NCI-H128 (cell line): ENCODE data around the gene CACNA2D2.

Source experiments
- DNase-seq: peaks from one replicate; lab custom pipeline; 2025; ENCODE audit not compliant: unreplicated experiment; lab: John Stamatoyannopoulos, UW

Gene CACNA2D2

GRCh38 chr3:50373146-50374051 is 130.0 kb downstream of the CACNA2D2 start:
- no peak for DNase-seq

GRCh38 chr3:50372349-50372748 is 131.1 kb downstream of the CACNA2D2 start:
- DNase-seq, result no peak

- no peak for DNase-seq
Measured at GRCh38 chr3:50371133-50371685, 132.2 kb downstream of the CACNA2D2 start.

- DNase-seq, result no peak
Measured at GRCh38 chr3:50370594-50370993, 132.8 kb downstream of the CACNA2D2 start.

- no peak for DNase-seq
Measured at GRCh38 chr3:50369012-50369670, 134.3 kb downstream of the CACNA2D2 start.

- DNase-seq, result no peak
Measured at GRCh38 chr3:50365842-50366220, 137.6 kb downstream of the CACNA2D2 start.

GRCh38 chr3:50365080-50365841 is 138.2 kb downstream of the CACNA2D2 start:
- DNase-seq, result peak; percentile 59

- no peak for DNase-seq
Measured at GRCh38 chr3:50364573-50365079, 138.8 kb downstream of the CACNA2D2 start.

- DNase-seq, result no peak
Measured at GRCh38 chr3:50359760-50360110, 143.7 kb downstream of the CACNA2D2 start.

- peak; percentile 91 for DNase-seq
Measured at GRCh38 chr3:50358911-50359759, 144.3 kb downstream of the CACNA2D2 start, which contains the start of gene TMEM115. Gene TMEM115, minus strand, starts transcription at chr3:50359521. Its CDS starts 458 bp downstream, at chr3:50359063.

GRCh38 chr3:50358355-50358910 is 145.0 kb downstream of the CACNA2D2 start:
- DNase-seq, result no peak

GRCh38 chr3:50357481-50357880 is 146.0 kb downstream of the CACNA2D2 start:
- no peak for DNase-seq

- DNase-seq, result no peak
Measured at GRCh38 chr3:50356553-50356952, 146.9 kb downstream of the CACNA2D2 start.

- DNase-seq, result no peak
Measured at GRCh38 chr3:50355829-50356552, 147.4 kb downstream of the CACNA2D2 start.

GRCh38 chr3:50354850-50355249 is 148.6 kb downstream of the CACNA2D2 start:
- no peak for DNase-seq

- DNase-seq, result no peak
Measured at GRCh38 chr3:50354186-50354764, 149.2 kb downstream of the CACNA2D2 start.

- no peak for DNase-seq
Measured at GRCh38 chr3:50353245-50354004, 150.0 kb downstream of the CACNA2D2 start.

- DNase-seq, result no peak
Measured at GRCh38 chr3:50352781-50353180, 150.7 kb downstream of the CACNA2D2 start.
